NCI-H2107 treated with DMSO at 0.1 percent for 48 hours (cell line): ENCODE results near the gene CREB5.

Experiments
- DNase-seq: peaks from one replicate; lab custom pipeline; 2025; ENCODE audit not compliant: unreplicated experiment; lab: John Stamatoyannopoulos, UW

Gene CREB5

GRCh38 chr7:28731092-28731658 is 318.9 kb downstream of the CREB5 start:
- no peak for DNase-seq

- DNase-seq: no peak
Measured at GRCh38 chr7:28732071-28732869, 320.0 kb downstream of the CREB5 start.

GRCh38 chr7:28733035-28733434 is 320.7 kb downstream of the CREB5 start:
- DNase-seq: no peak

GRCh38 chr7:28738412-28738811 is 326.1 kb downstream of the CREB5 start:
- no peak for DNase-seq

GRCh38 chr7:28739128-28739527 is 326.8 kb downstream of the CREB5 start:
- no peak for DNase-seq

- no peak for DNase-seq
Measured at GRCh38 chr7:28739826-28740225, 327.5 kb downstream of the CREB5 start.

GRCh38 chr7:28744951-28745350 is 332.6 kb downstream of the CREB5 start:
- no peak for DNase-seq

GRCh38 chr7:28745351-28745750 is 333.0 kb downstream of the CREB5 start:
- no peak for DNase-seq

- no peak for DNase-seq
Measured at GRCh38 chr7:28747404-28747803, 335.1 kb downstream of the CREB5 start.

- no peak for DNase-seq
Measured at GRCh38 chr7:28747854-28748253, 335.5 kb downstream of the CREB5 start.

GRCh38 chr7:28748346-28748745 is 336.0 kb downstream of the CREB5 start:
- DNase-seq: no peak

GRCh38 chr7:28748933-28749584 is 336.7 kb downstream of the CREB5 start:
- no peak for DNase-seq

GRCh38 chr7:28749638-28750037 is 337.3 kb downstream of the CREB5 start:
- no peak for DNase-seq

GRCh38 chr7:28750981-28751380 is 338.7 kb downstream of the CREB5 start:
- DNase-seq: no peak

- DNase-seq: no peak
Measured at GRCh38 chr7:28753613-28754012, 341.3 kb downstream of the CREB5 start.

- DNase-seq: peak; percentile 9
Measured at GRCh38 chr7:28754027-28754426, 341.7 kb downstream of the CREB5 start.

- no peak for DNase-seq
Measured at GRCh38 chr7:28754447-28754846, 342.1 kb downstream of the CREB5 start.

GRCh38 chr7:28755255-28755654 is 342.9 kb downstream of the CREB5 start:
- DNase-seq: no peak

GRCh38 chr7:28758186-28758585 is 345.9 kb downstream of the CREB5 start:
- DNase-seq: no peak

- peak; percentile 70 for DNase-seq
Measured at GRCh38 chr7:28759475-28759971, 347.2 kb downstream of the CREB5 start.

GRCh38 chr7:28761505-28761904 is 349.2 kb downstream of the CREB5 start:
- DNase-seq: no peak

- DNase-seq: no peak
Measured at GRCh38 chr7:28762651-28763050, 350.3 kb downstream of the CREB5 start.
